Placental epithelial cell (primary cell): ENCODE results near the gene RINL. TPM values are rescaled to one million over a fixed set of nuclear protein-coding genes. Genes with fewer than 3 reads are reported as not detected.

Source experiments
- total RNA-seq: library from RNA; depleted of rRNA; stranded (reverse); fragments of >200 nt; gene quantifications from 2 replicates; pipeline ENCODE4 v1.2.3, GENCODE V29; 2012

The RINL gene
- 3.6 and 19.2 TPM in 2 replicates for total RNA-seq

GRCh38 chr19:38877781-38878574 is at the start of gene RINL:
RINL (minus strand) TSS chr19:38878275; CDS start chr19:38876742, 1,533 bp downstream.

GRCh38 chr19:38899447-38900201 is 21.5 kb upstream of the RINL start, which contains the start of the genes NFKBIB and SIRT2:
NFKBIB (plus strand) TSS chr19:38899969; CDS start chr19:38900033, 64 bp downstream.
SIRT2 (minus strand) TSS chr19:38899618; CDS start chr19:38899521, 97 bp downstream.

GRCh38 chr19:38849860-38850435 is 28.1 kb downstream of the RINL start, which contains the start of gene HNRNPL:
HNRNPL (minus strand) TSS chr19:38849986; CDS start chr19:38849966, 20 bp downstream.

Other genes starting within 250 kb of the RINL start
- 222 and 933 TPM in 2 replicates for gene ACTN4, start 230.6 kb downstream of the RINL start, total RNA-seq
- 3.0 and 4.3 TPM in 2 replicates for gene CAPN12, start 133.8 kb downstream of the RINL start, total RNA-seq
- gene LGALS7, start 104.8 kb downstream of the RINL start, total RNA-seq: 0.79 TPM in 1 of 2 replicates, not detected in the other
- 3.5 TPM in 1 of 2 replicates, not detected in the other for gene LGALS7B, start 89.1 kb downstream of the RINL start, total RNA-seq
- not detected in 2 replicates for gene LGALS4, start 65.3 kb downstream of the RINL start, total RNA-seq
- 69.9 and 95.8 TPM in 2 replicates for gene ECH1, start 46.5 kb downstream of the RINL start, total RNA-seq
- gene HNRNPL, start 28.3 kb downstream of the RINL start, total RNA-seq: 179 and 332 TPM in 2 replicates
- gene SIRT2, start 21.3 kb upstream of the RINL start, total RNA-seq: 48.3 and 50.6 TPM in 2 replicates
- 8.2 and 15.3 TPM in 2 replicates for gene NFKBIB, start 21.7 kb upstream of the RINL start, total RNA-seq
- gene CCER2, start 33.9 kb upstream of the RINL start, total RNA-seq: not detected in 2 replicates
- 21.2 and 44.9 TPM in 2 replicates for gene SARS2, start 52.5 kb upstream of the RINL start, total RNA-seq
- 21.6 and 23.6 TPM in 2 replicates for gene MRPS12, start 52.7 kb upstream of the RINL start, total RNA-seq
- gene FBXO17, start 97.5 kb upstream of the RINL start, total RNA-seq: 10.8 and 11.8 TPM in 2 replicates
- 1.2 and 9.5 TPM in 2 replicates for gene FBXO27, start 154.3 kb upstream of the RINL start, total RNA-seq
- gene ACP7, start 206.1 kb upstream of the RINL start, total RNA-seq: 0.22 and 0.39 TPM in 2 replicates
- gene PAK4, start 247.5 kb upstream of the RINL start, total RNA-seq: 15.7 and 17.3 TPM in 2 replicates